Left renal pelvis (tissue), 4 donors: ENCODE measurements around the gene GGT5. TPM values are rescaled to one million over a fixed set of nuclear protein-coding genes. Genes with fewer than 3 reads are reported as not detected.
"Not testable (repeated sequence)": the region's sequence is repeated elsewhere in the genome, so short reads cannot be mapped to it uniquely, and the experiment has no call there.

Source experiments
- DNase-seq, 4 donors: peaks; one replicate each; pipeline ENCODE4 v3.0.0-alpha.2; 2013; ENCODE audit warnings: low read depth in 4 of 4, low spot score in 3 of 4
- polyA plus RNA-seq, 4 donors: library from polyadenylated mRNA; unstranded; fragments of 120-200 nt; gene quantifications; one replicate each; pipeline ENCODE4 v1.2.1, GENCODE V29; 2013; ENCODE audit not compliant: insufficient read length in 4 of 4

Gene GGT5
- polyA plus RNA-seq, 4 donors = 13.6 to 29.3 (median 16.4) TPM

DNA sequence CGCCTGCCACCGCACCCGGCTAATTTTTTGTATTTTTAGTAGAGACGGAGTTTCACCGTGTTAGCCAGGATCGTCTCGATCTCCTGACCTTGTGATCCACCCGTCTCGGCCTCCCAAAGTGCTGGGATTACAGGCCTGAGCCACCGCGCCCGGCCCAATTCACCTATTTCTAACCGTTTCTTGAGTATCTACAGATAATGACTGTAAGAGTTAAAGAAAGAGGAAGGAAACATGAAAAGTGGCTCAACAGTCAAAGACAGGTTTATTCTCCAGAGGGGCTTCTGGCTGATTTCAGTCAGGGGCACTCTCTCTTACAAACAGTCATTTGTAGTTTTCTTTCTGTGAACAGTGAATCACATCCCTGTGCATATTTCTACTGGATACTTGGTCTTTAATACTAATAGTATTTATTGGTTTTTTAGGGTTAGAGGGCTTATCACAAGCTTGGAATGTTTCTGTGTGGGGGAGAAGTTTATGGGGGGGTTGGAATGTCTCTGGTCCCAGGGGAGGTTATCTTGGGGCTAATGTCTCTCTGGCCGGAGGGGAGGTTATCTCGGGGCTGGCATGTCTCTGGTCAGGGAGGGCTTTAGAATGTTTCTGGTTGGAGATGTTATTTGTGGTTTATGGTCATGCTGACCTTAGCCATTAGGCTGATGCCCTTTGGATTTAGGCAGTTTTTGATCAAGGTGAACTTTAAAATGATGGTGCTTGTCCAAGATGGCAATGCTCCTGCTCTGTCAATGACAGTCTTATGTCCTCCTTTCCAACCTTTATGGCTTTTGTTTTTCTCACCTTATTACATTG, 38.2 kb downstream of the GGT5 start:
- not testable (repeated sequence) for DNase-seq

DNA sequence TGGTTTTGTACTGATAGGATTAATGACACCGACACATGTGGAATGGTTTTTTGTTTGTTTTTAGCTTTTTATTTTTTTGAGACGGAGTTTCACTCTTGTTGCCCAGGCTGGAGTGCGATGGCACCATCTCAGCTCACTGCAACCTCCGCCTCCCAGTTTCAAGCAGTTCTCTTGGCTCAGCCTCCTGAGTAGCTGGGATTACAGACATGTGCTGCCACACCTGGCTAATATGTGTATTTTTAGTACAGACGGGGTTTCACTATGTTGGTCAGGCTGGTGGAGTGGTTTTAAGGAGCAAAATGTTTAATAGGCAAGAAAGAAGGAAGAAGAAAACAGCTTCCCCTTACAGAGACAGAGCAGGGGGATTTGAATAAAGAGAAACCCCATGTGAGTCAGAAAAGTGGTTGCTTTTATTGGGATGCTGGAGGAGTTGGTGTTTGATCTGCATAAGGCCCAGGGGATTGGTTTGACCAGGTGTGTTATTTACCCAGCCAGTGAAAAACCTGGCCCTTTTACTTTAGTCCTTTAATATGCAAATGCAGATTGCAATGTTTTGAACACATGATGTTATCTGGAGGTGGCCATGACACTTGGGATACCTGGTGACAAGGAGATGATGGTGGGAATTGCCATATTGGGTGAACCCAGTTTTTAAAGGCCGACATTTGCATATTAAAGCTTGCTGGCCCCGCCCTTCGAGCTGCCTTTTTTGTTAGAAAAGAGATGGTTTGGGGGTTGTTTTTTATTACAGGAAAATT, 39.3 kb downstream of the GGT5 start:
- DNase-seq = no peak

GRCh38 chr22:24203856-24204255, 41.0 kb downstream of the GGT5 start:
- not testable (repeated sequence) for DNase-seq

DNA sequence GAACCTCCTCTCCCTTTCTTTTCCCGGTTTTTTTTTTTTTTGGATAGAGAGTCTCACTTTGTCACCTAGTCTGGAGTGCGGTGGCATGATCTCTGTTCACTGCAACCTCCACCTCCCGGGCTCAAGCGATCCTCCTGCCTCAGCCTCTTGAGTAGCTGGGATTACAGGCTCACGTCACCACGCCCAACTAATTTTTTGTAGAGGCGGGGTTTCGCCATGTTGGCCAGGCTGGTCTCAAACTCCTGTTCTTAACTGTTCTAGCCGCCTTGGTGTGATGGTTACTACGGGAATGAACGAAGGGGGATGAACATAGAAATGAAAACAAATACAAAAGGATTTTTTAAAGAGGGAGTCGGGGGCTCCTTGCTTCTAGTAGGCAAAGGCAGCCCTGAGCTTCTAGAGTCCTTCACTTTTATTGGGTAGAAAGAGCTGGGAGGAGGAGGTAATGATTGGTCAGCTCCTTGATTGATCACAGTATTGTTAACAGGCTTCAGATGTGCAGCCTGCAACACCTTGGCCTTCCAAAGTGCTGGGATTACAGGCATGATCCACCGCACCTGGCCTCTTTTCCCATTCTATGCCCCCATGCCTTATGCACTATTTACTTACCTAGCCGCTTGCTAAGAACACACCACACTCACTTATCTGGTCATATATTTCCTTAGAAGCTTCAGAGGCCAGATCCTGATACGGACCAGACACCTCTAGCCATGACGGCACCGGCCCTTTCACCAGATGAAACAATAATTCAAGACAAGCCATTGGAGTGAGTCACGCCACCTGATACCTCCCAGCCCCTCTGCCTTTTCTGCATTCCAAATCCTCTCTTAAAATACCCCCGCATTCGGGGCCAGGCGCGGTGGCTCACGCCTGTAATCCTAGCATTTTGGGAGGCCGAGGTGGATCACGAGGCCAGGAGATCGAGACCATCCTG, 42.9 kb downstream of the GGT5 start:
- no peak for DNase-seq

DNA sequence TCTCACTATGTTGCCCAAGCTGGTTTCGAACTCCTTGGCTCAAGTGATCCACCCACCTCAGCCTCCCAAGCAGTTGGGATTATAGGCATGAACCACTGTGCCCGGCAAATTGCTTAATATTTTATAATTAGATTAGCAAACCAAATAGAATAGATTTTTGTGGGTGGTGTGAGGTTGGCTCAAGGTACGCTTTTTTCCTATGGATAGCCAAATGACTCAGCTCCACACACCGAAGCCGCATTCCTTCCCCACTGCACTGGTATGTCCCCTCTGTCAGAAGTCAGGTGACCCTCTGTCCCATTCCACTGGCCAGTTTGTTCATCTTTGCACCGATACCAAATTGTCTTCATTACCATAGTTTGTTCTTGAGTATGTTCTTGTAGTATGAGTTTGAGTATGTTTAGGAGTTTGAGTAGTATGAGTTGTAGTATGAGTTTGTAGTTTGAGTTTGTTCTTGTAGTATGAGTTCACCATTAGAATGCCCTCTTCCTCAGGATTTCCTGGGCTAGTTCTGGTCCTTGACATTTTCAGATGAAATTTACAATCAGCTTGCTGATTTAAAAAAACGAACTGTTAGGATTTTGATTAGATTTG, 44.2 kb downstream of the GGT5 start:
- DNase-seq = no peak

DNA sequence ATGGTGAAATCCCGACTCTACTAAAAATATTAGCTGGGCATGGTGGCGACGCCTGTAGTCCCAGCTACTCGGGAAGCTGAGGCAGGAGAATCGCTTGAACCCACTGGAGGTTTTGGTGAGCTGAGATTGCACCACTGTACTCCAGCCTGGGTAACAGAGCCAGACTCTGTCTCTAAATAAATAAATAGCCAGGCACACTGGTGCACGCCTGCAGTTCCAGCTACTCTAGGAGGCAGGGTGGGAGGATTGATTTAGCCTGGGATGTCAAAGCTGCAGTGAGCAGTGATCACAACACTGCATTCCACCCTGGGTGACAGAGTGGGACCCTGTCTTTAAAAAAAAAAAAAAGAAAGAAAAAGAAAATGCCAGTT, 46.2 kb downstream of the GGT5 start:
- DNase-seq = no peak

GRCh38 chr22:24191893-24192292, 53.0 kb downstream of the GGT5 start:
- no peak for DNase-seq

DNA sequence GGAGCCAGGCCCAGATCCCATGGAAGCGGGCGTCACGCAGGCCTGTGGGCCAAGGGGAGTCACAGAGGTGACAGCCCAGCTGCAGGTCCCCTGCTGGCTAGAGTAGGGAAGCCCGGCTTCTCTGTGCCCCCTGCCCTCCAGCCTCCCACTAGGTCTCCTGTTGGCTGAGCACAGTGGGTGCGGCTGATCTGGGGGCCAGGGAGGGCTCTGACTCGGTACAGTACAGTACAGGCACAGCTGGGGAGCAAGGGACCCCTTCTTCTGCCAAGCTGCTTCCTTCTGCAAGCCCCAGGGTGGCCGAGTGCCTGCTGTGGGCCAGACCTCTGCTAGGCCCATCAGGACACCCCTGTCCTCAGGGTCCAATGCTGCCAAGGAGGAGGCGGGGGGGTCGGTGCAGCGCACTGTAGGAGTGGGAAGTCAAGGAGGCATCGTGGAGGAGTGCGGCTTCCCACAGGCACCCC, 53.5 kb downstream of the GGT5 start:
- no peak for DNase-seq

DNA sequence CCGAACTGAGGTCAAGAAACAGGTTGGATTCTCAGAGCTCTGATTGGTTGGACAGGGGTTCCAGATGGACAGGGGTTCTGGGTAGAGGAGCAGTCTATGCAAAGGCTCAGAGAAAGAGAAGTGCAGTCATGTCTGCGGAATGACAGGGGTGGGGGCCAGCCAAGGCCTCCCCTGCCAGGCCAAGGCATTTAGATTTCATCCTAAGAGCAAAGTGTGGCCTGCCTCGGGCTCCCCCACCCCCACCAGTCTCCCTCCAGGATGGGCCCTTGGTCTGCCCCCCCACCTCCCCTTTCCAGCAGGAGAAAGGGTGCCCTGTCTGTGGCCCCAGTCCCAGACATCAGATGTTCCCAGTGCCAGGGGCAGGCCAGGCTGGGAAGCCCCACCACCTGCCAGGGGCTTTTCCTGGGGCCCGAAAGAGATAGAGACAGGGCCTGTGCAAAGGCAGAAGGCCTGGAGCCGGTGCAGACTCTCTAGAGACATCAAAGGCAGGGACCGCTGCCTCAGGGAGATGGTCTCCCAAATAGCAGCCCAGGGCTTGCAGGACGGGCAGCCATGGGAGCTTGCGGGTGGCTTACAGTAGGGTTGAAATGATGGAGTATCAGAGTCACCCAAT, 54.2 kb downstream of the GGT5 start:
- no peak for DNase-seq

DNA sequence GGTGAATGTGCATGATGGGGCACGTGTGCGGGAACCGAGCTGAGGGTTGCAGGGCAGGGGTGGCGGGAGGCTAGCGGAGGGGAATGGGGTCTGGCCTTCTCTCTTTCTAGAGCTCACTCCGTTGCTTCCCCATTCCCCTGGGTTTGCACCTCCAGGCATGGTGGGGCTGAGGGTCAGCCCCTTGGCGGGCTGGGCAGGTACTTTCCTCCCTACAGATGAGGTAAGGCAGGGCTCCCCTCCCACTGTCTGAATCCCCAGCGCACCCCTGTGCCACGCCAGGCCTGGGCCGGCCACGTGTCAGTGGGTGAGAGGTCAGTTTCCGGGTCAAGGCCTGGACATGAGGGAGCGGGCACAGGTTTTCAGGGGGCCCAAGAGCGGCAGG, 54.7 kb downstream of the GGT5 start:
- no peak for DNase-seq

DNA sequence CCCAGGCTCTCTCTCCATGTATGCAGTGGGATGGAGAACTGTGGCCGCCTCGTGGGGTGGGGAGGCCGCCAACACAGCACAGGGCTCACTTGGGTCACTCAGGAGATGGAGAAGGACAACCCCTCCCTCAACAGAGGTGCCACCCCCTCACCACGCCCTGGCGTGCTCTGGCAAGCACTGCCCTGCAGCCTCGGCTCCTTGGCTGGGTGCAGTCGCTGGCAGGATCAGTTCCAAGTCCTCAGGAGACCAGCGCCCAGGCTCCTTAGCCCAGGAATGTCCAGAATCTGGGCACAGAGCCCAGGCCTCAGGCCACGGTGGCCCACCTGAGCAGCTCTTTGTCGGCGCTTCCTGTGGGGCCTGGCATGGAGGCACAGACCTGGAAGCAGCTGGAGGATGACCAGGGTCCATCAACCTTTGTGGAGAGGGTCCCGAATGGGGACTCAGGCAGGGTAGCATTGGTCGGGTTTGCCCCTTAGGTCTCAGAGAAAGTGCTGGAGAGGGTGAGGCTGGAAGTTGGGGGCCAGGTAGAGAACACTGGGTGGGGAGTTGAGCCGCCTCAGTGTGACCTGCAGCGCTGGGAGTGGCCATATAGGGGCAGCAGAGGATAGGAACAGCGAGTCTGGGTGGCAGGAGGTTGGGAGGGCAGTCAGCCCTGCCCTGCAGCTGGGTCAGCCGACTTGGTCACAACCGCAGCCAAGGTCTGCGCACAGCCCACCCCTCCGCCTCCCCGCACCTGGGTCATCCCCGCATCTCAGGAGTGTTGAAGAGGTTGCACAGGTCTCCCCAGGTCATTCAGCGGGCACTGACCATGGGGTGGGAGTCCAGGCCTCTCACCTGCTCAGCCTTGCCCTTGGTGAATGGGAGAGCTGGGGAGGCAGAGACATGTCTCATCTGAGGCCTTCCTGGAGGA, 55.4 kb downstream of the GGT5 start:
- DNase-seq = peak in 1 of 4 donors; percentile 33

- DNase-seq = no peak
Measured at GRCh38 chr22:24188705-24189248, 56.1 kb downstream of the GGT5 start.

- DNase-seq = no peak
Measured at GRCh38 chr22:24187731-24188644, 56.9 kb downstream of the GGT5 start.

DNA sequence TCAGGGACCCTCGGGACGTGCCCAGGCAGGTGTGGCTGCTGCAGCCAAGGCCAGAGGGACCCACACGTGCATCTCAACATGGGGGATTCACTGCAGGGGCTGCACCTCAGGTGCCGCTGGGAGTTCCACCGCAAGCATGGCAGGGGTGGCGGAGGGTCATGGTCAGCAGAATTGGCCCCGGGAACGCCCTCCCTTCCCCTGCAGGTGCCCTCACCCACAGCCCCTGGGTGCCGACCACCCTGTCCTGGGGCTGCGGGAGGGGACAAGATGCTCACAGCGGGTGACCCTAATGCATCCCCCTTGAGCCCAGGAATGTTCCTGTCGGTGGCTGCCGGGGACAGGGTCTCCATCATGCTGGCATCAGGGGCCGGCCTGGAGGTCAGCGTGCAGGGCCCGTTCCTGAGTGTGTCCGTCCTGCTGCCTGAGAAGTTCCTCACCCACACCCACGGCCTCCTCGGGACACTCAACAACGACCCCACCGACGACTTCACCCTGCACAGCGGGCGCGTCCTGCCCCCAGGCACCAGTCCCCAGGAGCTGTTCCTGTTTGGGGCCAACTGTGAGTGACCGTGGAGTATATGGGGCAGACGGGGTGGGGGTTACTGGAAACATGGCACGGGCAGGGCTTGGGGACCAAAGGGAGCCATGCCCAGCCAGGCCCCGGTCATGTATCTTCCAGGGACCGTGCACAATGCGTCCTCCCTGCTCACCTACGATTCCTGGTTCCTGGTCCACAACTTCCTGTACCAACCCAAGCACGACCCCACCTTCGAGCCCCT, 57.8 kb downstream of the GGT5 start:
- no peak for DNase-seq

DNA sequence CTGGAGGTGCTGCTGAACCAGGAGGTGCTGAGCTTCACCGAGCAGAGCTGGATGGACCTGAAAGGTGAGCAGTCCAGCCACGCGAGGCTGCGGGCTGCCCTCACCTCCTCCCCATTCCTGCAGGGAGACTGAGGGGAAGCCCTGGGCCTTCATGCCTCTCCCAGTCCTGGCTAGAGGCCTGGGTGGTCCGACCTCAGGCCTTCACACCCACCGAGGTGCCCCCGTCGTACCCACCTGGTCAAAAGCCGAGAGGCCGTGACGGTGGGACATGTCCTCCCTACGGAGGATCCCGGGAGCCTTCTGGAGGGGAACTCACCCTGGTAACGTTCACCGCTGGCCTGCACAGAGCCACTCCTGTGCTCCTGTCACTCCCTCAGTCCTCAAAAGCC, 58.5 kb downstream of the GGT5 start:
- DNase-seq = no peak

GRCh38 chr22:24185501-24186351, 59.2 kb downstream of the GGT5 start:
- DNase-seq = no peak
